DND-41 (cell line): ENCODE data around the gene CATSPERZ.

Experiments used
- ATAC-seq: fragments of 200-7000 bp; cut with Tn5 transposase; 3 replicates; pipeline ENCODE4 v1.9.1; 2021; ENCODE audit warnings: low read depth; ENCODE audit not compliant: insufficient read depth
- DNase-seq: peaks from one replicate; pipeline ENCODE4 v3.0.0-alpha.2; 2020
- H2AFZ ChIP-seq: 2 replicates; pipeline ENCODE4 v1.6.0; 2012; ENCODE audit warnings: low read depth, low read length
- H3K27ac ChIP-seq: 2 replicates; pipeline ENCODE4 v1.5.1; 2012; ENCODE audit warnings: low read length, inconsistent platforms
- H3K27me3 ChIP-seq: fragments of 200-600 bp; sonication (generic); 2 replicates; pipeline ENCODE4 v1.6.0; 2012; ENCODE audit warnings: low read length, mild to moderate bottlenecking, inconsistent platforms; ENCODE audit not compliant: insufficient read depth, poor library complexity
- H3K36me3 ChIP-seq: 2 replicates; pipeline ENCODE4 v1.5.1; 2012; ENCODE audit warnings: low read length, inconsistent platforms; ENCODE audit not compliant: insufficient read depth
- H3K4me1 ChIP-seq: 2 replicates; pipeline ENCODE4 v1.5.1; 2012; ENCODE audit warnings: mild to moderate bottlenecking, low read length; ENCODE audit not compliant: insufficient read depth
- H3K4me2 ChIP-seq: 2 replicates; pipeline ENCODE4 v1.6.0; 2012; ENCODE audit warnings: mild to moderate bottlenecking, moderate library complexity, low read length, inconsistent platforms; ENCODE audit not compliant: insufficient read depth
- H3K4me3 ChIP-seq, 2 experiments: fragments of 200-600 bp in 1 of 2; shearing (Covaris generic) in 1 of 2; 2 replicates each; pipeline ENCODE4 v1.5.1; 2012 to 2016; ENCODE audit warnings: inconsistent platforms in 2 of 2, low read length in 2 of 2, mild to moderate bottlenecking in 2 of 2, low read depth in 1 of 2, moderate library complexity in 1 of 2
- H3K79me2 ChIP-seq: 2 replicates; pipeline ENCODE4 v1.6.0; 2012; ENCODE audit warnings: low read length, inconsistent platforms; ENCODE audit not compliant: insufficient read depth
- H3K9ac ChIP-seq: 2 replicates; pipeline ENCODE4 v1.6.0; 2012; ENCODE audit warnings: low read depth, mild to moderate bottlenecking, inconsistent platforms, low read length, moderate library complexity
- H3K9me3 ChIP-seq: 2 replicates; pipeline ENCODE4 v1.5.1; 2012; ENCODE audit warnings: low read length, moderate library complexity, mild to moderate bottlenecking, inconsistent platforms; ENCODE audit not compliant: insufficient read depth, severe bottlenecking
- H4K20me1 ChIP-seq: 2 replicates; pipeline ENCODE4 v1.6.0; 2012; ENCODE audit warnings: low read length; ENCODE audit not compliant: insufficient read depth
- EZH2 ChIP-seq: IDR thresholded peaks from 3 replicates; pipeline ENCODE4 v1.6.1; 2012; ENCODE audit warnings: borderline replicate concordance, low read depth, mild to moderate bottlenecking, moderate library complexity, low read length, inconsistent platforms; ENCODE audit not compliant: severe bottlenecking
- TF ChIP-seq, protein P1 (sequence below): IDR thresholded peaks from 2 replicates; pipeline ENCODE4 v1.5.1; 2012; ENCODE audit warnings: borderline replicate concordance, low read length, moderate library complexity, mild to moderate bottlenecking; ENCODE audit not compliant: poor library complexity, severe bottlenecking; ENCODE audit errors: extremely low read depth

CATSPERZ gene

DNA sequence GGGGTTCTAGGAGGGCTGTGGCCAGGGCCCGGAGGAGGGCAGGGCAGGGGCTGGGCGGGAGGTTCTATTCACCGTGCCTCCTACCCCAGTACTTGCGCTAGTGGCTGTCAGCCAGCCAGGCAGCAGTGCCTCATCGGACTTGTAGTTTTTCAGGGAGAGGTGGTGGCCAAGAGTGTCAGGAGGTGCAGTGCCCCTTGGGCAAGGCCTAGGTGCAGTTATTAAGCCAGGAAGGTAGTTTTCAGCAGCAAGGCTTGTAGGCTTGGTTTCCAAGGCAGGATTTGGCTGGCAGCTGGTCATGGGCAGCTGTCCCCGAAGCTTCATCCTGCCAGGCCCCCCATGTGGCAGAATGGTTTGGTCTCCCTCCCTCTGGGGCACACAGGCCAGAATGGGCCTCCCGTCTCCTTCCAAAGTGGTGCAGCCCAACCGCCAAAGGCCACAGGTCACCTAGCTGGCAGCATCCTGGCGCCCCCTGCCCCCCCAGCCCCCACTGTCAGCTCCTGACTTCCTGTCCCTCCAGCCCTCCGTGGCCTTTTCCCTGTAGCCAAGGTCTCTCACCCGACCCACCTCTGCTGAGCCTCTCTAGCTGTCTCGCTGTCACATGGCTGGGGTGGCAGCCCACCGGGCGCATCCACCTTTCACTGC lies 48.3 kb downstream of the CATSPERZ start:
- Histone ChIP-seq H3K4me2 (no peak overlapping the region), H3K9me3 (no peaks in the 10 kb centered on the region), H3K27me3 (no peaks in the 10 kb centered on the region), H4K20me1 (no peaks in the 10 kb centered on the region), H3K79me2 (no peaks in the 10 kb centered on the region), H3K36me3 (no peaks in the 10 kb centered on the region), H2AFZ (no peak overlapping the region), H3K4me1 (no peaks in the 10 kb centered on the region), H3K4me3 (no peak overlapping the region), H3K9ac (no peak overlapping the region), H3K27ac (no peak overlapping the region)
- TF ChIP-seq, protein P1, sequence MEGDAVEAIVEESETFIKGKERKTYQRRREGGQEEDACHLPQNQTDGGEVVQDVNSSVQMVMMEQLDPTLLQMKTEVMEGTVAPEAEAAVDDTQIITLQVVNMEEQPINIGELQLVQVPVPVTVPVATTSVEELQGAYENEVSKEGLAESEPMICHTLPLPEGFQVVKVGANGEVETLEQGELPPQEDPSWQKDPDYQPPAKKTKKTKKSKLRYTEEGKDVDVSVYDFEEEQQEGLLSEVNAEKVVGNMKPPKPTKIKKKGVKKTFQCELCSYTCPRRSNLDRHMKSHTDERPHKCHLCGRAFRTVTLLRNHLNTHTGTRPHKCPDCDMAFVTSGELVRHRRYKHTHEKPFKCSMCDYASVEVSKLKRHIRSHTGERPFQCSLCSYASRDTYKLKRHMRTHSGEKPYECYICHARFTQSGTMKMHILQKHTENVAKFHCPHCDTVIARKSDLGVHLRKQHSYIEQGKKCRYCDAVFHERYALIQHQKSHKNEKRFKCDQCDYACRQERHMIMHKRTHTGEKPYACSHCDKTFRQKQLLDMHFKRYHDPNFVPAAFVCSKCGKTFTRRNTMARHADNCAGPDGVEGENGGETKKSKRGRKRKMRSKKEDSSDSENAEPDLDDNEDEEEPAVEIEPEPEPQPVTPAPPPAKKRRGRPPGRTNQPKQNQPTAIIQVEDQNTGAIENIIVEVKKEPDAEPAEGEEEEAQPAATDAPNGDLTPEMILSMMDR, result no peak
- TF ChIP-seq EZH2, result no peak
- DNase-seq, result no peak
- ATAC-seq, result no peak

DNA sequence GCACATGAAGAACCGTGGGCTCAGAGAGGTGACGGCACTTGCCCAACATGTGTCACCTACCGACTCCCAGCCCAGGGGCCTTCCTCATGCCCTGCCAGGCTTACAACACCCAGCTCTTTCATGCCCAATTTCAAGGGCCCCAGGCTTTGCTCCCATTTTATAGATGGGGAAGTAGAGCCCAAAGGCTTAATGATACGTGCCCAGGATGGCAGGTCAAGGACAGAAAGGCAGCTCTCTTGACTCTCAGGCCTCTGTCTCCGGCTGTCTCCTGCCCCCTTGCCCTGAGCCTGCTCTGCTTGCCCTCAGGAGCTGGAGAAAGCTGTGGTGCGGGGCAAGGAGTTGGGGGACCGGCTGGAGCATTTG lies 48.8 kb downstream of the CATSPERZ start:
- ATAC-seq (no peak), DNase-seq (no peak)
- no peak overlapping the region for H2AFZ ChIP-seq
- no peak for TF ChIP-seq EZH2
- TF ChIP-seq, protein P1, result no peak
- no peaks in the 10 kb centered on the region for H3K9me3 ChIP-seq
- H4K20me1 ChIP-seq, result no peaks in the 10 kb centered on the region
- no peaks in the 10 kb centered on the region for H3K4me1 ChIP-seq
- H3K4me2 ChIP-seq, result no peak overlapping the region
- no peaks in the 10 kb centered on the region for H3K79me2 ChIP-seq
- no peaks in the 10 kb centered on the region for H3K36me3 ChIP-seq
- H3K27me3 ChIP-seq, result no peaks in the 10 kb centered on the region
- H3K27ac ChIP-seq, result no peak overlapping the region
- H3K9ac ChIP-seq, result no peak overlapping the region
- H3K4me3 ChIP-seq, result no peak overlapping the region

DNA sequence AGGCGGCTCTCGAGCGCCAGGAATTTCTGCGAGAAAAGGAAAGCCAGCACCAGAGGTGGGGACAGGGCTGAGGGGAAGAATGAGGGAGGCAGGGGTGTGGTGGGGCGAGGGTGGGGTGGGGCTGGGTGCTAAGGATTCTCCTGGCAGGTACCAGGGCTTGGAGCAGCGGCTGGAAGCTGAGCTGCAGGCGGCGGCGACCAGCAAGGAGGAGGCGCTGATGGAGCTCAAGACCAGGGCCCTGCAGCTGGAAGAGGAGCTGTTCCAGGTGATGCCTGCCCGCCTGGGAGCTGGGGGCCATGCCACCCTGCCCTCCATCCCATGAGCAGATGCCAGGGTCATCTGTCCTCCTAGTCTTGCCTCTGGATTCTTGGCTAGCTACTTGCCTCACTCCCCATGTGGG lies 49.2 kb downstream of the CATSPERZ start:
- Histone ChIP-seq H3K9me3 (no peaks in the 10 kb centered on the region), H3K9ac (no peak overlapping the region), H3K4me2 (no peak overlapping the region), H3K27ac (no peak overlapping the region), H3K27me3 (no peaks in the 10 kb centered on the region), H2AFZ (no peak overlapping the region), H3K4me3 (no peak overlapping the region), H4K20me1 (no peaks in the 10 kb centered on the region), H3K79me2 (no peaks in the 10 kb centered on the region), H3K4me1 (no peaks in the 10 kb centered on the region), H3K36me3 (no peaks in the 10 kb centered on the region)
- DNase-seq, result no peak
- TF ChIP-seq EZH2, result no peak
- TF ChIP-seq, protein P1, result no peak
- ATAC-seq, result no peak
